Measurements from ENCODE around the gene PRTN3. TPM values are rescaled to one million over a fixed set of nuclear protein-coding genes. Genes with fewer than 3 reads are reported as not detected.
A peak's percentile ranks its signal among the peaks of the same experiment; 100 is the strongest.

PRTN3 gene, protein sequence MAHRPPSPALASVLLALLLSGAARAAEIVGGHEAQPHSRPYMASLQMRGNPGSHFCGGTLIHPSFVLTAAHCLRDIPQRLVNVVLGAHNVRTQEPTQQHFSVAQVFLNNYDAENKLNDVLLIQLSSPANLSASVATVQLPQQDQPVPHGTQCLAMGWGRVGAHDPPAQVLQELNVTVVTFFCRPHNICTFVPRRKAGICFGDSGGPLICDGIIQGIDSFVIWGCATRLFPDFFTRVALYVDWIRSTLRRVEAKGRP
- 0.28 TPM in 1 of 2 replicates, not detected in the other for total RNA-seq (ENCODE audit: low replicate concordance)

DNA sequence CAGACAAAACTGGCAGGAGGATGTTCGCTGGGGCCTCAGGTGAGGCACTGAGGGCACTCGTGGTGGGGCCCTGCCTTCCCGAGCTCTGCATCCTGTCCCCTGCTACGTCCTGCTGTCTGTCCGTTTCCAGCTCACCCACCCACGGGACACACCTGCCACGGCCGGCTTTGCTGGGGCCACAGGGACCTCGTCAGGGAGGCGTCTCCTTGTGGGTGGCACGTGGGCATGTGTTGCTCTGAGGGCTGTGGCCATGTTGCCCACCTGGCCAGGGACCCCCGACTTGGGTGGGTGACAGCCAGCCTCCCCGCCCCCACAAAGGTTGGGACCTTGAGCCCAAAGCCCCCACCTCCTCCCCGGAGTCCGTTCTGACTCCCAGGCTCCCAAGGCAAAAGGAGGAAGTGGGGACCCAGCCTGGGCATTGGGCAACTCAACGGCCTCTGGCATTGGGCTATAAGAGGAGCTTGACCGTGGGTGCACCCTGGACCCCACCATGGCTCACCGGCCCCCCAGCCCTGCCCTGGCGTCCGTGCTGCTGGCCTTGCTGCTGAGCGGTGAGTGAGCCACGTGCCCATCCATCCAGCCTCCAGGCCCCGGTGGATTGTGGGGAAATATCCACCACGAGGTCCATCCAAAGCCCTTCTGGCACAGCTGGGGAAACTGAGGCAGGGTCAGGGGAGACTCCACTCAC, at the start of gene PRTN3:
TSS of gene PRTN3 (plus strand) at position 481 of the 688 bp plus-strand sequence. CDS start at position 491, 10 bp downstream.
- H2AFZ ChIP-seq (replicated peaks): no peak within 1 kb of the TSS
- no peak within 1 kb of the TSS for H3K4me3 ChIP-seq
- TF ChIP-seq, protein P1, sequence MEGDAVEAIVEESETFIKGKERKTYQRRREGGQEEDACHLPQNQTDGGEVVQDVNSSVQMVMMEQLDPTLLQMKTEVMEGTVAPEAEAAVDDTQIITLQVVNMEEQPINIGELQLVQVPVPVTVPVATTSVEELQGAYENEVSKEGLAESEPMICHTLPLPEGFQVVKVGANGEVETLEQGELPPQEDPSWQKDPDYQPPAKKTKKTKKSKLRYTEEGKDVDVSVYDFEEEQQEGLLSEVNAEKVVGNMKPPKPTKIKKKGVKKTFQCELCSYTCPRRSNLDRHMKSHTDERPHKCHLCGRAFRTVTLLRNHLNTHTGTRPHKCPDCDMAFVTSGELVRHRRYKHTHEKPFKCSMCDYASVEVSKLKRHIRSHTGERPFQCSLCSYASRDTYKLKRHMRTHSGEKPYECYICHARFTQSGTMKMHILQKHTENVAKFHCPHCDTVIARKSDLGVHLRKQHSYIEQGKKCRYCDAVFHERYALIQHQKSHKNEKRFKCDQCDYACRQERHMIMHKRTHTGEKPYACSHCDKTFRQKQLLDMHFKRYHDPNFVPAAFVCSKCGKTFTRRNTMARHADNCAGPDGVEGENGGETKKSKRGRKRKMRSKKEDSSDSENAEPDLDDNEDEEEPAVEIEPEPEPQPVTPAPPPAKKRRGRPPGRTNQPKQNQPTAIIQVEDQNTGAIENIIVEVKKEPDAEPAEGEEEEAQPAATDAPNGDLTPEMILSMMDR (IDR thresholded peaks at IDR 0.05): no peak
- TF ChIP-seq EZH2 (IDR thresholded peaks at IDR 0.05) (no peak), EZH2phosphoT487 (IDR thresholded peaks at IDR 0.05) (no peak)
- Mint-ChIP-seq H3K9me3 (peaks cover 3% of the 10 kb centered on the region), H3K27ac (peak within 1 kb of the TSS; percentile 22), H3K27me3 (ENCODE audit: insufficient read depth, low read depth) (peaks cover 28% of the 10 kb centered on the region), H3K4me3 (peak within 1 kb of the TSS; percentile 58), H3K36me3 (no peaks in the 10 kb centered on the region), H3K4me1 (peaks cover 19% of the 10 kb centered on the region)
- H3K4me1 ChIP-seq: peaks cover 3% of the 10 kb centered on the region
- peaks cover 36% of the 10 kb centered on the region for H3K27me3 ChIP-seq
- no peak within 1 kb of the TSS for H3K27ac ChIP-seq
- peaks cover 18% of the 10 kb centered on the region for H3F3A ChIP-seq (ENCODE audit: low read depth)
- H3K9me3 ChIP-seq (ENCODE audit: low read depth): no peaks in the 10 kb centered on the region
- no peak within 1 kb of the TSS for H3K4me2 ChIP-seq
- no peaks in the 10 kb centered on the region for H3K36me3 ChIP-seq
- DNase-seq (ENCODE audit: low spot score): no peak
- no peaks in the 10 kb centered on the region for H4K20me1 ChIP-seq (ENCODE audit: low read depth)
- no peak within 1 kb of the TSS for H3K9ac ChIP-seq
- H3K79me2 ChIP-seq (ENCODE audit: low read depth): no peaks in the 10 kb centered on the region

DNA sequence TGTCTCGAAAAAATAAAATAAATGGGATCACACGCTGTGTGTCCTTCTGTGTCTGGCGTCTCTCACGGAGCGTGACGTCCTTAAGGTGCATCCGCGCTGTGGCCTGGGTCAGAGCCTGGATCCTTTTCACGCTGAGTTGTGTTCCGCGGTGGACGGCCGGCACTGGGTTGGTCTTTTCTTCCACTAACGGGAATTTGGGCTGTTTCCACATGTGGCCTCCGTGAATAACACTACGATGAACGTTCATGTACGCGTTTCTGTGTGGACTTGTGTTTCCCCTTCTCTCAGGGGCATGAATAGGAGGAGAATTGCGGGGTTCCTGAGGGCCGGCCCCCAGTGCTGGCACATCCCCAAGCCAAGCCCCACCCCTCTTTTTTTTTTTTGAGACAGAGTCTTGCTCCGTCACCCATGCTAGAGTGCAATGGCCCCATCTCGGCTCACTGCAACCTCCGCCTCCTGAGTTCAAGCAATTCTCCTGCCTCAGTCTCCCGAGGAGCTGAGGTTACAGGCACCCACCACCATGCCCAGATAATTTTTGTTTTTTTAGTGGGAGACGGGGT, 49.7 kb upstream of the PRTN3 start:
- no peaks in the 10 kb centered on the region for H3K36me3 Mint-ChIP-seq
- peak overlapping the region; percentile 74 for H3K27ac Mint-ChIP-seq
- peak overlapping the region; percentile 50 for H3K4me3 Mint-ChIP-seq

DNA sequence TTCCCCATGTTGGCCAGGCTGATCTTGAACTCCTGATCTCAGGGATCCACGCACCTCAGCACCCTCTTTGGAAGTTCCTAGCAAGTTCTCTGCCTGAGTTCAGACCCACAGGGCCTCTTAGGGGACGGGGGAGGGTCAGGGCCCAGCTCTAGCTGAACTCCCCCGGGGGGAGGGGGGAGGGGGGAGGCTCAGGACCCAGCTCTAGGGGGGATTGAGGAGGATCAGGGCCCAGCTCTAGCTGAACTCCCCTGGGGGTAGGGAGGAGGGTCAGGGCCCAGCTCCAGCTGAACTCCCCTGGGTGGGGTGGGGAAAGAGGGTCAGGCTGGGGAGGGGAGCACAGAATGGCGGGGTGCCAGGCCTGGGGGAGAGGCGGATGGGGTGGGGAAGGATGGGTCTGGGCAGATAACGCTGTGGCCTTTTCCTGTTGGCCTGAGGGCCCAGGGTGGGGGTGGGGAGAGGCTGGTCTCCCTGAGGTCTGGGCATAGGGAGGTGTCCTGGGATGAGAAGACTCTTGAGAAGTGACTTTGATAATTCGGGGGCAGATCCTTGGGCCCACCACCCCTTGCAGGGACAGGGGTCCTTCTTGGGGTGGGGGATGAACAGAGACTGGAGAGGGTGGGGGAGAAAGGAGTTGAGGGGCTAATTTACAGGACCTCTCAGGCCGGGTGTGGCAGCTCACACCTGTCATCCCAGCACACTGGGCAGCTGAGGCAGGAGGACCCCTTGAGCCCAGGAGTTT, 49.1 kb upstream of the PRTN3 start:
- Histone ChIP-seq H3K27me3 (no peaks in the 10 kb centered on the region), H3K36me3 (no peaks in the 10 kb centered on the region), H3K27ac (peak overlapping the region; percentile 29), H3K4me3 (no peak overlapping the region), H3K9me3 (ENCODE audit: low read depth) (no peaks in the 10 kb centered on the region), H3K4me2 (no peak overlapping the region), H3K9ac (no peak overlapping the region), H3K79me2 (ENCODE audit: low read depth) (no peaks in the 10 kb centered on the region), H3K4me1 (peaks cover 16% of the 10 kb centered on the region), H3F3A (ENCODE audit: low read depth) (peaks cover 37% of the 10 kb centered on the region), H2AFZ (replicated peaks) (no peak overlapping the region), H4K20me1 (ENCODE audit: low read depth) (no peaks in the 10 kb centered on the region)
- DNase-seq (ENCODE audit: low spot score): no peak
- Mint-ChIP-seq H3K4me1 (peaks cover 29% of the 10 kb centered on the region), H3K27ac (peak overlapping the region; percentile 76), H3K4me3 (no peak overlapping the region), H3K27me3 (ENCODE audit: insufficient read depth, low read depth) (peaks cover 13% of the 10 kb centered on the region), H3K36me3 (no peaks in the 10 kb centered on the region), H3K9me3 (no peaks in the 10 kb centered on the region)
- TF ChIP-seq, protein P1 (IDR thresholded peaks at IDR 0.05): no peak
- TF ChIP-seq EZH2phosphoT487 (IDR thresholded peaks at IDR 0.05) (no peak), EZH2 (IDR thresholded peaks at IDR 0.05) (no peak)

More for the DNA sequence above, 49.7 kb upstream of the PRTN3 start:
- H3K27ac ChIP-seq: no peak overlapping the region
- no peak overlapping the region for H3K9ac ChIP-seq
- H3K4me2 ChIP-seq: no peak overlapping the region
- peaks cover 16% of the 10 kb centered on the region for H3K4me1 ChIP-seq
- no peak for DNase-seq (ENCODE audit: low spot score)
- no peak overlapping the region for H3K4me3 ChIP-seq
- no peak for TF ChIP-seq EZH2phosphoT487 (IDR thresholded peaks at IDR 0.05)
- TF ChIP-seq, protein P1 (IDR thresholded peaks at IDR 0.05): no peak
- H3K79me2 ChIP-seq (ENCODE audit: low read depth): no peaks in the 10 kb centered on the region
- H2AFZ ChIP-seq (replicated peaks): no peak overlapping the region
- no peaks in the 10 kb centered on the region for H4K20me1 ChIP-seq (ENCODE audit: low read depth)
- peaks cover 36% of the 10 kb centered on the region for H3F3A ChIP-seq (ENCODE audit: low read depth)
- H3K27me3 ChIP-seq: no peaks in the 10 kb centered on the region
- no peaks in the 10 kb centered on the region for H3K9me3 ChIP-seq (ENCODE audit: low read depth)
- H3K9me3 Mint-ChIP-seq: no peaks in the 10 kb centered on the region
- no peaks in the 10 kb centered on the region for H3K36me3 ChIP-seq
- H3K4me1 Mint-ChIP-seq: peaks cover 27% of the 10 kb centered on the region
- H3K27me3 Mint-ChIP-seq (ENCODE audit: insufficient read depth, low read depth): peaks cover 13% of the 10 kb centered on the region

Measured in neural progenitor cell (in vitro differentiated cells).